Stomach (tissue), 4 donors: Measurements from ENCODE around the gene SPDYE5.
"Not testable (repeated sequence)": the region's sequence is repeated elsewhere in the genome, so short reads cannot be mapped to it uniquely, and the experiment has no call there.

Experiments used
- POLR2A ChIP-seq, 4 donors: fragments of 450-650 bp; IDR thresholded peaks; one replicate each; pipeline ENCODE4 v1.6.1; 2016; ENCODE audit warnings: antibody characterized with exemption in 4 of 4, control low read depth in 2 of 4, mild to moderate bottlenecking in 1 of 4, moderate library complexity in 1 of 4
- POLR2AphosphoS5 ChIP-seq, 3 donors: sonication (generic); formaldehyde crosslinking; IDR thresholded peaks; one replicate each; pipeline ENCODE4 v1.6.1; 2016; ENCODE audit warnings: antibody characterized with exemption in 3 of 3
- TF ChIP-seq, protein P1 (sequence below), 7 experiments: fragments of 450-650 bp in 4 of 7; fragments of 200-600 bp in 3 of 7; sonication (generic) in 3 of 7; IDR thresholded peaks; one replicate each; pipeline ENCODE4 v1.5.1; 2016 to 2019; ENCODE audit warnings: antibody characterized with exemption in 7 of 7, control low read depth in 2 of 7, mild to moderate bottlenecking in 1 of 7

DNA sequence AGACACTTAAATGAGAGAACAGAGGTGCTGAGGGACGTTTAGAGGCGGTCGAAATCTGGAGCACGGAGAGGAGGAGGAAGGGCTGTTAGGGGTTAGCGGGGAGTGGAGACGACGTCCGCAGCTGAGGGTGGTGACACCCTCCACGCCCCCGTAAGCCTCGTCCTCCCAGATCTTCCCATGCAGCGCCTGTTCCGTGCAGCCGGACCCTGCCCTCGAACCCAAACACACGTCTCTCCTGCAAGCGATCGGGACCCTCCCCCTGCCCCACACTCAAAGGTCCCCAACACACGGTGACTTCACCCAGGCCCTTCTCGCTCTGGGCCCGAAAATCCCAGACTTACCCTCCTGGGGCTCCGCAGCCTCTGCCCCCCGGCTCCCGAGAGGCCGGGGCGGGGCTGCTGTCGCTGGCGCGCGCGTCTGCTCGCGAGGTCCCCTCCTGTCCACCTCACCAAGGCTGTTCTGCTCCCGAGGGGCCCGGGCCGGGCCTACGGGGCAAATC, 35.2 kb downstream of the SPDYE5 start:
- TF ChIP-seq POLR2AphosphoS5, POLR2A (IDR thresholded peaks at IDR 0.05): not testable (repeated sequence)
- TF ChIP-seq, protein P1, sequence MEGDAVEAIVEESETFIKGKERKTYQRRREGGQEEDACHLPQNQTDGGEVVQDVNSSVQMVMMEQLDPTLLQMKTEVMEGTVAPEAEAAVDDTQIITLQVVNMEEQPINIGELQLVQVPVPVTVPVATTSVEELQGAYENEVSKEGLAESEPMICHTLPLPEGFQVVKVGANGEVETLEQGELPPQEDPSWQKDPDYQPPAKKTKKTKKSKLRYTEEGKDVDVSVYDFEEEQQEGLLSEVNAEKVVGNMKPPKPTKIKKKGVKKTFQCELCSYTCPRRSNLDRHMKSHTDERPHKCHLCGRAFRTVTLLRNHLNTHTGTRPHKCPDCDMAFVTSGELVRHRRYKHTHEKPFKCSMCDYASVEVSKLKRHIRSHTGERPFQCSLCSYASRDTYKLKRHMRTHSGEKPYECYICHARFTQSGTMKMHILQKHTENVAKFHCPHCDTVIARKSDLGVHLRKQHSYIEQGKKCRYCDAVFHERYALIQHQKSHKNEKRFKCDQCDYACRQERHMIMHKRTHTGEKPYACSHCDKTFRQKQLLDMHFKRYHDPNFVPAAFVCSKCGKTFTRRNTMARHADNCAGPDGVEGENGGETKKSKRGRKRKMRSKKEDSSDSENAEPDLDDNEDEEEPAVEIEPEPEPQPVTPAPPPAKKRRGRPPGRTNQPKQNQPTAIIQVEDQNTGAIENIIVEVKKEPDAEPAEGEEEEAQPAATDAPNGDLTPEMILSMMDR (IDR thresholded peaks at IDR 0.05) = not testable (repeated sequence)
